ENCODE measurements around the gene SLC35D1. TPM values are rescaled to one million over a fixed set of nuclear protein-coding genes. Genes with fewer than 3 reads are reported as not detected.

Gene SLC35D1
- total and polyA plus RNA-seq, 9 of the 15 experiments (the other 6 are each of a cell fraction or from before 2014, with no cell fraction given): 2.3 to 10.4 (median 6.4) TPM

DNA sequence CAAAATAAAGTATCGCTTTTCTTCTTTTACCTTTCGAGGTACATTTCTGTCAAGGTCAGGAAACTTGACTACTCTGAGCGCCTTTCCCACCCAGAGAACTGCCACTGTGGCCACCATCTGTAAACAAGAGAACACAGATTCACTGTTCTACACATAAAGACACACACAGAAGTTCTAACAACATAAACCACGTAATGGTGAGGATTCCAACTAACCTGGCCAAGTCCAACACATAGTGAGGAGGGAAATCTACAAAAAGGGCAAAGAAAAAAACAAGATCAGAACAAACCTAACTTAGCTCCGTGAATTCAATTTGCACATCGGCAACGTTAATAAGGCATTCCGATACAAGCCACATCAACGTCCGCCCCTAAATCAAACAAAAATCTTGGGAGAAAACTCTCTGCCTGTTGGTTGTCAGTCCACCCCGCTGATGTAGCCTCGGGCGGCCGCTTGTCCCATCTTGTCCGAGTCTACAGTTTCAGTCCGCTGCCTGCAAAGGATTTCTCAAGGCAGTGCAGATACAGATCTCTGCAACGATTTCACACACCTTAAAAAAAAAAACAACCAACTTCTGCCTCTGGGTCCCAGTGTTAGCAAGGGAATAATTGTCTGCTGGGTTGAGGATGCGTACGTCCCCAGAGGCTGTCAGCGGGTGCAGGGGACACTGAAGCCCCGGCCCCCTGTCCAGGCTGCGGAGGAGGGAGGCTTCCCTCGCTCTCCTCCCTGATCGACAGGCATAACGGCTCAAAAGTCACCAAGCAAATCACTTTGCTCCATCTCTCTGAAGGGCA is 1.0 kb downstream of the SLC35D1 start (continued):
- TF ChIP-seq UBTF (IDR thresholded peaks at IDR 0.05; ENCODE audit: borderline replicate concordance in 1 of 2, low read depth in 2 of 2, low read length in 2 of 2): 0 out of 4 replicates have a peak, but pooled peaks of 1 of the 2 experiments have one; percentile 46
- TF ChIP-seq, protein P1, sequence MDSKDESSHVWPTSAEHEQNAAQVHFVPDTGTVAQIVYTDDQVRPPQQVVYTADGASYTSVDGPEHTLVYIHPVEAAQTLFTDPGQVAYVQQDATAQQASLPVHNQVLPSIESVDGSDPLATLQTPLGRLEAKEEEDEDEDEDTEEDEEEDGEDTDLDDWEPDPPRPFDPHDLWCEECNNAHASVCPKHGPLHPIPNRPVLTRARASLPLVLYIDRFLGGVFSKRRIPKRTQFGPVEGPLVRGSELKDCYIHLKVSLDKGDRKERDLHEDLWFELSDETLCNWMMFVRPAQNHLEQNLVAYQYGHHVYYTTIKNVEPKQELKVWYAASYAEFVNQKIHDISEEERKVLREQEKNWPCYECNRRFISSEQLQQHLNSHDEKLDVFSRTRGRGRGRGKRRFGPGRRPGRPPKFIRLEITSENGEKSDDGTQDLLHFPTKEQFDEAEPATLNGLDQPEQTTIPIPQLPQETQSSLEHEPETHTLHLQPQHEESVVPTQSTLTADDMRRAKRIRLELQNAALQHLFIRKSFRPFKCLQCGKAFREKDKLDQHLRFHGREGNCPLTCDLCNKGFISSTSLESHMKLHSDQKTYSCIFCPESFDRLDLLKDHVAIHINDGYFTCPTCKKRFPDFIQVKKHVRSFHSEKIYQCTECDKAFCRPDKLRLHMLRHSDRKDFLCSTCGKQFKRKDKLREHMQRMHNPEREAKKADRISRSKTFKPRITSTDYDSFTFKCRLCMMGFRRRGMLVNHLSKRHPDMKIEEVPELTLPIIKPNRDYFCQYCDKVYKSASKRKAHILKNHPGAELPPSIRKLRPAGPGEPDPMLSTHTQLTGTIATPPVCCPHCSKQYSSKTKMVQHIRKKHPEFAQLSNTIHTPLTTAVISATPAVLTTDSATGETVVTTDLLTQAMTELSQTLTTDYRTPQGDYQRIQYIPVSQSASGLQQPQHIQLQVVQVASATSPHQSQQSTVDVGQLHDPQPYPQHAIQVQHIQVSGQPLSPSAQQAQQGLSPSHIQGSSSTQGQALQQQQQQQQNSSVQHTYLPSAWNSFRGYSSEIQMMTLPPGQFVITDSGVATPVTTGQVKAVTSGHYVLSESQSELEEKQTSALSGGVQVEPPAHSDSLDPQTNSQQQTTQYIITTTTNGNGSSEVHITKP (IDR thresholded peaks at IDR 0.05; ENCODE audit: partially characterized antibody): peak; percentile 55
- no peak for TF ChIP-seq ZNF23 (CRISPR knock-in tag; IDR thresholded peaks at IDR 0.05)
- TF ChIP-seq ZC3H8 (IDR thresholded peaks at IDR 0.05): no peak
- peak; percentile 53; the same call in 1 of the 2 replicates for TF ChIP-seq SMARCE1 (IDR thresholded peaks at IDR 0.05)
- TF ChIP-seq KDM5B (IDR thresholded peaks at IDR 0.05; ENCODE audit: insufficient replicate concordance, low read depth, low read length): peak; percentile 7
- TF ChIP-seq ILK (tag; IDR thresholded peaks at IDR 0.05; ENCODE audit: borderline replicate concordance, low read depth): no peak
- no peak for TF ChIP-seq ZNF407 (IDR thresholded peaks at IDR 0.05; ENCODE audit: low read depth)
- TF ChIP-seq CTCF (IDR thresholded peaks at IDR 0.05 in 2 of 3, conservative IDR thresholded peaks at IDR 0.05 in 1 of 3; ENCODE audit: insufficient read depth in 2 of 3, low read depth in 1 of 3, low read length in 3 of 3): 0 out of 6 replicates have a peak, but pooled peaks of 1 of the 3 experiments have one; percentile 1
